GM18505 (cell line): ENCODE measurements around the gene NECAB2.
"Not testable (repeated sequence)": the region's sequence is repeated elsewhere in the genome, so short reads cannot be mapped to it uniquely, and the experiment has no call there.

ENCODE experiments used
- ATAC-seq: cut with Tn5 transposase; IDR thresholded peaks from one replicate; pipeline ENCODE4 v1.9.1; 2021; ENCODE audit not compliant: unreplicated experiment
- POLR2A ChIP-seq: IDR thresholded peaks from 4 replicates; pipeline ENCODE4 v1.6.1; 2011; ENCODE audit warnings: borderline replicate concordance; ENCODE audit not compliant: insufficient read depth, insufficient read length; ENCODE audit errors: extremely low read depth

NECAB2 gene

DNA sequence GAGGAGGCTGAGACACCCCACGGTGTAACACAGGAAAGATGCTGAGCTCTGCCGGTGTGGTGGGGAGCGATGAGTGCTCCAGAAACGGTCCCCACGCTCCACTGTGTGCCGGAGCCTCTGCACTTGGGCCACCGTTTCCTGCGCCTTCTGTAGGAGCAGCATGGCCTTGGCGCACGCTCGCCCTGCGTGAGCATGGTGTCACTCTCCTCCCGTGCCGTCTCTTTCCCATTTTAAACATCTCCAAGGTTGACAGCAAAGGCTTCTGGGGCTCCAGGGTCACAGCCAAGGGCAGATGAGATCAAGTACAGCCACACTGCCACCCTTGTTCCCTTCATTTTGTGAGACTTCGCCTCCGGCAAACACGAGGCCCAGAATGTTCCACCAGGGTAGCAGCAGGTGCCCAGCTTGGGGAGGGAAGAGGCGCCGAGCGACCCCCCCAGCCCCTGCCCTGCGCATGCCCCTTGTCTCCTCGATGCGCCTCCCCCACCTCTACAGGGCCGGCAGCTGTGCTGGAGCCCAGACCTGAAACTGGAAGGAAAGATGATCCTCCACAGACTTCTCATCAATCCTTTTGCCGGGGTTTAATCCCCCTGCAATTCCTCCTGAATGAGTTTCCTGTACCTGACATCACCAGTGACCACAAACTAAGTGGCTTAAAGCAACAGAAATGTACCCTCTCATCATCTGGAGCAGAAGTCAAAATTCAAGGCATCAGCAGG is 34.9 kb upstream of the NECAB2 start:
- TF ChIP-seq POLR2A: no peak
- ATAC-seq: no peak

DNA sequence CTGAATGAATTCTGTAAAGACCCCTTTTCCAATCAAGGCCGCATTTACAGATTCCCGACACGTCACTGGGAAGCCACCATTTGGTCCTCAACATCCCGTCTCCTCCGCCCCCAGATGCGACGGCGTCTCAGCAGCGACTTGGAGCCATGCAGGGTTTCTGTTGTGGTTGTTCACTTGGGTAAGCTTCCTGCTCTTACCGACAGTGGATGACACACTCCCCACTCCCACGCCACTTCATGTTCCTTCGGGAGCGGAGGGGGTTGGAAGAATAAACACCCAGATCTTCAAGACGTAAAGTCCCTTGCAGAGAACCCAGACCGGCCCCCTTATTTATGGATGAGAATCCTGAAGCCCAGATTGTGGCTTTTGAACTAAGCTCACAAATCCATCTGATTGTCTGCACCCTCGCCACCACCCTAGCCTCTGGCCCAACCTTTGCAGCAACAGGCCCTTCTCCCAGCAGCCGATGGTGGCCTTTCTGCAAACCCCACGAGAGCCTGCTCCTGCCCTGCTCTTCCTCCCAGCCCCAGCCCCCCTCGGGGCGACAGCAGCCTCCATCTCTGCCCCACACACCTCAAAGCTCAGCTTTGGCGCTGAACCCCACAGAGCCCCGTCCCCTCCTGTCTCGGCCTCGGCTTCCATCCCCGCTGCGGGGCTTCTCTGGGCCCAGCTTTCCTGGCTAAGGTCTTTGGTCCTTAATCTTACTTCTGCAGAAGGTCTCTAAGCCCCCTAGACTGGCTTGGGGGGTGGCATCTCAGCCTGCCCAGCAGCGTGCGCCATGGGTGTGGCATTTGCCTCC is 34.0 kb upstream of the NECAB2 start:
- no peak for TF ChIP-seq POLR2A
- no peak for ATAC-seq

DNA sequence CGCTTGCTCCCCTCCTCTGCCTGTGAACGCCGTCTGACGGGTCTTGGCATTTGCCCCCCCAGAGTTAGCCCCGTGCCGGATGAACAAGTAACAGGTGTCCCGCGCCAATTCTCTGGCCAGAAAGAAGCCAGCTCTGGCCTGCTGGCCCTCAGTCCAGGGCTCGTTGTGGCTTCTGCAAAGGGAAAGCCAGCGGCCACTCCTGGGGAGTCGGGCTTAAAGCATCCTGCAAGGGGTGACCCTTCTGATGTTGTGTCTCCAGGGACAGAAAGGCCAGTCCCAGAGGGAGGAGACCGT is 33.4 kb upstream of the NECAB2 start:
- ATAC-seq: no peak
- no peak for TF ChIP-seq POLR2A

DNA sequence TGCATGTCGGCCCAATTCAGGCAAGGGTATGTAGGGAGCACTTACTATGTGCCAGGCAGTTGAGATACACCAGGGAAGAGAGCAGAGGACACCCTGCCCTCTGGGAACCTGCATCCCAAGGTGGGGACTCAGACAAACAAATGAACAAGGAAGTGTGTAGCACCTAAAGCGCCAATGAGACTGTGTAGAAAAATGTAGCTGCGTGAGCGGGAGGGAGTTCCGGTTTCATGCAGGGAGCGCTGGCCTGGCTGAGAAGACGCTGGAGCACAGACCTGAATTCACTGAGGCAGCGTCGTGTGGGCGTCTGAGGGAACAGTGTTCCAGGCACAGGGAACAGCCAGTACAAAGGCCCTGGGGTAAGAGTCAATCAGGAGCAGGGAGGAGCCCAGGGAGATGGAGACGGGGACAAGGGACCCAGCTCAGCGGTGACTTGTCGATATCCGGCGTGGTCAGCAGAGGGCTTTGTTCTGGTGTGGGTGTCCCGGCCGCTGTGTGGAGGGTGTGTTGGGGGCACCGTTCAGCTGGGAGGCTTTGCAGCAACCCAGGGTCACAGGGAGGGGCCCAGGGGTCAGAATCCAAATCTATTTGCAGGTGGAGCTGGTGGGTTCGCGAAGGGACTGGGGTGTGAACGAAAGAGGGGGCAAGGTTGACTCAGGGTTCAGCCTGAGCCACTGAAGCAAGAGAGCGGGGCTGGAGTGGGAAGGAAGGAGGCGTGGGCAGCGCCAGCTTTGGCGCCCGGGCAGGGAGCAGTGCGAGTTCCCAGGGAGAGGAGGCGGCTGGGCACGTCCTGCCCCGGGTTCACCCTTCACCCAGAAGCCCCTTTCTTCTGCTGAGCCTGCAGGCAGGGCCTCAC is 32.8 kb upstream of the NECAB2 start:
- ATAC-seq: no peak
- no peak for TF ChIP-seq POLR2A

DNA sequence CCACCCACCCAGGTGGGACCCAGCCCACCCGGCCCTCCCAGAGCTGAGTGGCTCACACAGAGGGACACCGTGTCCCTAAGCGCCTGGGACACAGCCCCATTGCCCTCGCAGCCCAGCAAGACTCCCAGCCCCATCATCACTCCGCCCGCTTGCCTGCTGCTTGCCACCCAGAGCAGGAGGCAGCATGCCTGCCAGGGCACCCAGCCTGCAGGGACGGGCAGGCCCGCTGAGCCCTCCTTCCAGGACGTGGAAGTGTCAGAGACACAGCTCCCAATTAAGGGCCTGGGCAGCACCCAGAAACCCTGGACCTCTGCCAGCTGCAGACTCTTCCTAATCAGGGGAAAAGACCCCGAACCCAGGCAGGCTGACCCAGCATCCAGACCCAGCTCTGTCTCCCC is 32.2 kb upstream of the NECAB2 start:
- no peak for ATAC-seq
- no peak for TF ChIP-seq POLR2A

DNA sequence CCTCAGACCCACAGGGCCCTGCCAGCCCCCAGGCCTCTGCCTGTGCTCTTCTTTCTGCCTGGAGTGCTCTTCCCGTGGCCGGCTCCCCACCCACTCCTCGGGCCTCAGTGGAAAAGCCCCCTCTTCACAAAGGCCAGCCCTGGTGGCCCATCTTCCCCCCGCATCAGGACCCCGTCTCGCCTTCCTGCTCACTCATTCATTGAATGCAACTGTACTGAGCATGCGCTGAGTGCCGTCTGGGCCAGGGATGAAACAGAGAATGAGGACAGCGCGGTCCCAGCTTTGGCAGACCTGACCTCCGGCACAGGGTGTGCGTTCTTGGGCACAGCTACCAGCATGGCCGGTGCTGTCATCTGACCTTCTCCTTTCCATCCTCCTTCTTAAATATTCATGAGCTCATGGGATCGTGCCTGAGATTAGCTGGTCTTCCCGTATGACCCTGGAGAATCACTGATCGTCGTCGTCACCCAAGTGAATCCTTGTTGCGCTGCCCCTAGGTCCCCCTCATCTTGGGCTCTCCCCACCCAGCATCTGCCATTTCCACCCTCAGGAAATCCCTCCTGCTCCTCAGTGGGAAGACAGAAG is 31.4 kb upstream of the NECAB2 start:
- no peak for TF ChIP-seq POLR2A
- ATAC-seq: no peak

DNA sequence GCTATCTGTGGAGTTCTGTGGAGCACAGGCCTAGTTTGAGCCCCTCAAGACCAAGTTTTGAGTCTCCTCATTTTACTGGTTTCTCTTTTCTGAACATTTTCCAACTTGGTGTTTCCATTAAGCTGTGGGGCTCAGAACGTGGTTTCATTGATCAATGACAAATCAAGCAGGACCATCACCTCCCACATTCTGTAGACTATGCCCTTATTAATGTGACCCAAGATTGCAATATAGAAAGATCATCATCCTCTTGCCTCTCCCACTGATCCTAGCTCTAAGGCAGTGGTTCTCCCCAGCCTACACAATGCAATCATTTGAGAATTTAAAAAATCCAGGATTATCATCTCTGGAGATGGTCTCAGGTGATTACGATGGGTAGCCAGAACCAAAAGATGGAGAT is 30.8 kb upstream of the NECAB2 start:
- no peak for TF ChIP-seq POLR2A
- no peak for ATAC-seq

DNA sequence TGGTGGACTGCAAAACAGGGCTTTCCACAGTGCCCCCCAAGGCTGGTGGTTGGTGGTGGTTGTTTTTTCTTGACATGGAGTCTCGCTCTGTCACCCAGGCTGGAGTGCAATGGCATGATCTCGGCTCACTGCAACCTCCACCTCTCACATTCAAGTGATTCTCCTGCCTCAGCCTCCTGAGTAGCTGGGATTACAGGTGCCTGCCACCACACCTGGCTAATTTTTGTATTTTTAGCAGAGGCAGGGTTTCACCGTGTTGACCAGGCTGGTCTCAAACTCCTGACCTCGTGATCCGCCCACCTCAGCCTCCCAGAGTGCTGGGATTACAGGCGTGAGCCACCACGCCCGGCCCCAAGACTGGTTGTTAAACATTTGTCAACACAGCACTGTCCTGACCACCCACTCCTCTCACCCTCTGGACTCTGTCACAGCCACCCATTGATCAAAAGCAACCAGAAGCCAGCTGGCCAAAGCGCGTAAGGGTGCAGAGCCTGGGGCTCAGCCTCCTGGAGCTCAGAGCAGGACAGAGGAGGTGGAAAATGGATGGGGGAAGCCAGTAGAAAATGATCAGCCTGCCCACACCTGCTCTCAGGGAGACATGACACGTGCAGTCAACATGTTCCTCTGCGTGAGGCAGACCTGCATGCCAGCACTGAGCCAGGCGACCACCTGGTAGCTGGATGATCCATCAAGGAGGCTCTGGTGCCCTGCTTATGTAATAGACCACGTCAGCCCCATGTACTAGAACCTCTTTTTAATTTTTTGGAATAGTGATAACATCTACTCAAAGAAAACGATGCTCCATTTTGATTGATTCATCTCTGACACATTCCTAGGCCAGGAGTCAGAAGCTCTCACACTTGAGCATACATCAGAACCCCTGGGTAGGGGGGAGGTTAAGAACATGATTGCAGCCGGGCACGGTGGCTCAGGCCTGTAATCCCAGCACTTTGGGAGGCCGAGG is 29.8 kb upstream of the NECAB2 start:
- TF ChIP-seq POLR2A: no peak
- no peak for ATAC-seq

DNA sequence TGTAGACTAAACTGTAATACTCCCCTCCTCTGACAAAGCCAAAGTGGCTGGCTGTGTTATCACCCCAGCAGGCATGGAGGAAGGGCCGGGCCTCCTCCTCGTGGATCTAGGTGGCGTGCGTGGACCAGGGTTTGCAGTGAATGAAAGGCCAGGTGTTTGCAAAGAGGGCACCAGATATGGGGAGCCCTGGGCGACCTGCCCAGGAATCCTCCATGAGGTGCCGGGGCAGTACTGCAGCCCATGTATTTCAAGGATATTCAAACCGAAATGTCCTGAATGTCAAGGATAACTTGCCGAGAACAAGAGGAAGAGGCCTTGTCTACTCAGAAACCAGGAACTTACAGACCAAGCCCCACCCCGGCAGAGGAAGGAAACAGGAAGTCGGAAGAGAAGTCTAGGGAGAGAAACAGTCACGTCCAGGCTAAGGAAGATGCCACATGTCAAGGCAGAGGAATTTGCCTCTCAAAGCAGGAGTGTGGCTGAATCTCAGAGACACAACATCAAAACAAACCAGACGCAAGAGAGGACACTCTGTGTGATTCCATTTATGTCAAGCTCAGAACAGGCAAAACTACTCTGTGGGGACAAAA is 28.7 kb upstream of the NECAB2 start:
- ATAC-seq: no peak
- TF ChIP-seq POLR2A: no peak

DNA sequence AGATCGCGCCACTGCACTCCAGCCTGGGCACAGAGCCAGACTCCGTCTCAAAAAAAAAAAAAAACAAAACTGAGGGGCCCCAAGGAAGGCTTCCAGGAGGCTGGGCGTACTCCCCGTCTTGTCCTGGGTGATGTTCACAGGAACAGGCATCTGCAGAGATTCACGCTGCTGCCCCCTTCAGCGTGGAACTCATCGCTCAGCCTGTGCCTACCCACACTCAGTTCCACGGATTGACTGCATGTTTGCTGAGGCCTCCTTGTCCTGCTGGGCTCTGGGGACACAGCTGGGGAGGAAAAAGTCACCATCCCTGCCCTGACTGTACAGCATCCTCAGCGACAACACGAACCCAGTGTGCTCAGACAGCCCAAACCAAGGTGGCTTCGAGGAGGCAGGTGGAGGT is 27.9 kb upstream of the NECAB2 start:
- ATAC-seq: no peak
- no peak for TF ChIP-seq POLR2A

DNA sequence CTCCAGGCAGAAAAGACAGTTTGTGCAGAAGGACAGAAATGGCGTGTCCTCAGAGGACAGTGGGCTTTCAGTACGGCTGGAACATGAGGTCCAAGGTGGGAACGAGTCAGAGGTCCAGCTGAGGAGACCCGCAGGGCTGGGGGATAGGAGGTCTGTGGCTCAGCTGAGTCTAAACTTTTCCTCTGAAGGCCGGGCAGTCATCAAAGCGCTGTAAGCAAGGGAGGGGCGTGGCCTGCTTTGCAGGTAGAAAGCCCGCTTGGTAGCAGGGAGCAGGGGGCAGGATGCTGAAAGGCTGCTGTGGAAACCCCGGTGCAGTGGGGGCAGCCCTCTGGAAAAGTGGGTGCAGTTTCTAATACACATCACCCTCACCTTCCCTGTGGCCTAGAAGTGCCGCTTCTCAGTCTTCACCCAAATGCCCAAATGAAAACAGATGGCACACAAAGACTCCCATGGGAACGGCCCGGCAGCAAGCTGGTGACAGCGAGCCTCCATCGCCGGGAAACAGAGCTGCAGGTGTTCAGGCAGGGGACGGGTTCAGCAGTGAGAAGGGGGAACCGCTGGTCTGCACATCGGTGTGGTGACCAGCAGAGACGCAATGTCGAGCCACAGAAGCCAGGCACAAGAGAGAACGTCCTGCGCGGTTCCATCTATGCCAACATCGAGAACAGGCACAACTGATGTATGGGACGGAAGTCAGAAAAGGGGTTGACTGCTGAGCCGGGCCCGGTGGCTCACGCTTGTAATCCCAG is 27.2 kb upstream of the NECAB2 start:
- no peak for TF ChIP-seq POLR2A

DNA sequence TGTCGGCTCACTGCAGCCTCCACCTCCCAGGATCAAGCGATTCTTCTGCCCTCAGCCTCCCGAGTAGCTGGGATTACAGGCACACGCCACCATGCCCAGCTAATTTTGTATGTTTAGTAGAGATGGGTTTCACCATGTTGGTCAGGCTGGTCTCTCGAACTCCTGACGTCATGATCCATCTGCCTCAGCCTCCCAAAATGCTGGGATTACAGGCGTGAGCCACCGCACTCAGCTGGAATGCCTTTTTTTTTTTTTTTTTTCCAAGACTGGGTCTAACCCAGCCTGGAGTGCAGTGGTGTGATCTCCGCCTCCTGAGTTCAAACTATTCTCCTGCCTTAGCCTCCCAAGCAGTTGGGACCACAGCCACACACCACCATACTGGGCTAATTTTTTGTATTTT is 26.5 kb upstream of the NECAB2 start:
- ATAC-seq: not testable (repeated sequence)

More for the DNA sequence above, 27.2 kb upstream of the NECAB2 start:
- ATAC-seq: no peak
